PC-3 (cell line): ENCODE results near the gene COL1A2. TPM values are rescaled to one million over a fixed set of nuclear protein-coding genes. Genes with fewer than 3 reads are reported as not detected.

ENCODE experiments used
- ATAC-seq: fragments of 200-7000 bp; cut with Tn5 transposase; 2 replicates; pipeline ENCODE4 v1.9.1; 2020; ENCODE audit warnings: mild to moderate bottlenecking, moderate library complexity
- BruUV-seq: library from RNA; stranded (reverse); fragments of 400-500 nt; replicated peaks from 2 replicates; lab custom pipeline; 2021; lab: Mats Ljungman, UMichigan
- CTCF ChIA-PET: fragments of 300-600 bp; sonication (Branson Sonifier 250); formaldehyde crosslinking; loops from one replicate; lab custom pipeline; 2022; ENCODE audit warnings: antibody characterized with exemption; lab: Charles Lee
- POLR2A ChIA-PET: fragments of 300-600 bp; sonication (Branson Sonifier 250); formaldehyde crosslinking; loops from one replicate; lab custom pipeline; 2022; ENCODE audit warnings: antibody characterized with exemption; ENCODE audit not compliant: unreplicated experiment; lab: Charles Lee
- DNase-seq: peaks from one replicate; pipeline ENCODE4 v3.0.0-alpha.2; 2015
- H2AFZ ChIP-seq: fragments of 300-600 bp; sonication (generic); 2 replicates; pipeline ENCODE4 v1.6.0; 2016; ENCODE audit warnings: antibody characterized with exemption, low read length
- H3F3A ChIP-seq: fragments of 300-600 bp; sonication (generic); one replicate; pipeline ENCODE4 v1.6.0; 2017; ENCODE audit warnings: antibody characterized with exemption, low read length, control low read depth, mild to moderate bottlenecking; ENCODE audit not compliant: unreplicated experiment
- H3K27ac ChIP-seq: fragments of 300-600 bp; sonication (generic); 2 replicates; pipeline ENCODE4 v1.5.1; 2016; ENCODE audit warnings: mild to moderate bottlenecking, low read length
- H3K27me3 ChIP-seq: fragments of 300-600 bp; sonication (generic); 2 replicates; pipeline ENCODE4 v1.6.1; 2016; ENCODE audit warnings: low read length, mixed read lengths
- H3K36me3 ChIP-seq: fragments of 300-600 bp; sonication (generic); 2 replicates; pipeline ENCODE4 v1.6.1; 2016; ENCODE audit warnings: low read depth, mixed run types, low read length, mixed read lengths
- H3K4me1 ChIP-seq: fragments of 300-600 bp; sonication (generic); 2 replicates; pipeline ENCODE4 v1.5.1; 2016; ENCODE audit warnings: low read length; ENCODE audit not compliant: insufficient read depth
- H3K4me2 ChIP-seq: fragments of 300-600 bp; sonication (generic); 2 replicates; pipeline ENCODE4 v1.6.0; 2016; ENCODE audit warnings: low read length
- H3K4me3 ChIP-seq: fragments of 300-600 bp; sonication (generic); 2 replicates; pipeline ENCODE4 v1.5.1; 2016; ENCODE audit warnings: mild to moderate bottlenecking, low read length, mixed read lengths
- H3K79me2 ChIP-seq: fragments of 300-600 bp; sonication (generic); 2 replicates; pipeline ENCODE4 v1.6.1; 2017; ENCODE audit warnings: low read length, mixed read lengths
- H3K9ac ChIP-seq: fragments of 300-600 bp; sonication (generic); 2 replicates; pipeline ENCODE4 v1.6.0; 2016; ENCODE audit warnings: mild to moderate bottlenecking, low read length
- H3K9me2 ChIP-seq: fragments of 300-600 bp; sonication (generic); replicated peaks from 2 replicates; pipeline ENCODE4 v1.6.1; 2016; ENCODE audit warnings: mixed run types, low read length, mixed read lengths
- H3K9me3 ChIP-seq: fragments of 300-600 bp; sonication (generic); 2 replicates; pipeline ENCODE4 v1.6.1; 2016; ENCODE audit warnings: low read length, mixed read lengths
- H4K20me1 ChIP-seq: fragments of 300-600 bp; sonication (generic); 2 replicates; pipeline ENCODE4 v1.6.1; 2016; ENCODE audit warnings: low read length, mixed read lengths
- CTCF ChIP-seq: fragments of 300-600 bp; sonication (generic); conservative IDR thresholded peaks from 2 replicates; pipeline ENCODE4 v1.5.1; 2017; ENCODE audit warnings: antibody characterized with exemption, low read depth, mild to moderate bottlenecking, low read length
- EZH2 ChIP-seq: fragments of 300-600 bp; sonication (generic); IDR thresholded peaks from one replicate; pipeline ENCODE4 v1.6.1; 2017; ENCODE audit warnings: antibody characterized with exemption, mild to moderate bottlenecking, low read length; ENCODE audit not compliant: unreplicated experiment
- EZH2phosphoT487 ChIP-seq: fragments of 300-600 bp; sonication (generic); IDR thresholded peaks from 2 replicates; pipeline ENCODE4 v1.6.1; 2018; ENCODE audit warnings: mild to moderate bottlenecking, antibody characterized with exemption, low read length, borderline replicate concordance
- intact Hi-C: fragments of 100-400 bp; cut with micrococcal nuclease; formaldehyde crosslinking; loops from 2 replicates; pipeline ENCODE4 v1.9.0; 2023
- total RNA-seq: library from RNA; depleted of rRNA; stranded (reverse); fragments of >200 nt; gene quantifications from 2 replicates; pipeline ENCODE4 v1.2.3, GENCODE V29; 2014

Gene COL1A2
- total RNA-seq, 1 experiment from 2014 or later: not detected

GRCh38 chr7:94374721-94375566 lies 19.8 kb upstream of the COL1A2 start:
- intact Hi-C loops: no loop called here
- H3K4me1 ChIP-seq: no peaks in the 10 kb centered on the region
- no peaks in the 10 kb centered on the region for H3K27me3 ChIP-seq
- H3K9me2 ChIP-seq: no peaks in the 10 kb centered on the region
- no TSS peak for BruUV-seq
- no peak overlapping the region for H3K9ac ChIP-seq
- no peak overlapping the region for H3K4me3 ChIP-seq
- H2AFZ ChIP-seq: no peak overlapping the region
- no peaks in the 10 kb centered on the region for H4K20me1 ChIP-seq
- H3K4me2 ChIP-seq: no peak overlapping the region
- H3K27ac ChIP-seq: no peak overlapping the region
- no peak for TF ChIP-seq EZH2phosphoT487
- no peak for TF ChIP-seq CTCF
- no peak for TF ChIP-seq EZH2
- no peaks in the 10 kb centered on the region for H3F3A ChIP-seq
- H3K9me3 ChIP-seq: no peaks in the 10 kb centered on the region
- ATAC-seq (no peak), DNase-seq (no peak)
- ChIA-PET POLR2A (no interaction called here), CTCF (no interaction called here)
- H3K79me2 ChIP-seq: no peaks in the 10 kb centered on the region
- H3K36me3 ChIP-seq: no peaks in the 10 kb centered on the region

- no TSS peak for BruUV-seq
- ChIA-PET CTCF (interaction anchor here (0.6 kb wide), 1 partner anchor 85 kb away, joined by 3 read pairs; no protein-coding TSS in a partner anchor), POLR2A (no interaction called here)
- no peak overlapping the region for H3K4me2 ChIP-seq
- H3F3A ChIP-seq: no peaks in the 10 kb centered on the region
- no peak overlapping the region for H2AFZ ChIP-seq
- TF ChIP-seq EZH2: no peak
- TF ChIP-seq CTCF: no peak
- TF ChIP-seq EZH2phosphoT487: no peak
- no peaks in the 10 kb centered on the region for H3K27me3 ChIP-seq
- no peak overlapping the region for H3K4me3 ChIP-seq
- intact Hi-C loops: no loop called here
- H3K79me2 ChIP-seq: no peaks in the 10 kb centered on the region
- ATAC-seq (no peak), DNase-seq (no peak)
- H3K27ac ChIP-seq: no peak overlapping the region
- no peaks in the 10 kb centered on the region for H4K20me1 ChIP-seq
- no peaks in the 10 kb centered on the region for H3K4me1 ChIP-seq
- no peaks in the 10 kb centered on the region for H3K36me3 ChIP-seq
- H3K9ac ChIP-seq: no peak overlapping the region
- no peaks in the 10 kb centered on the region for H3K9me2 ChIP-seq
- H3K9me3 ChIP-seq: no peaks in the 10 kb centered on the region
Measured at GRCh38 chr7:94375691-94376090, 19.0 kb upstream of the COL1A2 start.

- Histone ChIP-seq H3K9me3 (no peaks in the 10 kb centered on the region), H3F3A (no peaks in the 10 kb centered on the region), H3K9ac (no peak overlapping the region), H3K4me2 (no peak overlapping the region), H3K4me1 (no peaks in the 10 kb centered on the region), H2AFZ (no peak overlapping the region), H4K20me1 (no peaks in the 10 kb centered on the region), H3K27ac (no peak overlapping the region), H3K36me3 (no peaks in the 10 kb centered on the region), H3K4me3 (no peak overlapping the region), H3K79me2 (no peaks in the 10 kb centered on the region), H3K27me3 (no peaks in the 10 kb centered on the region), H3K9me2 (no peaks in the 10 kb centered on the region)
- ATAC-seq (no peak), DNase-seq (no peak)
- CTCF ChIA-PET: interaction anchor here (0.6 kb wide), 1 partner anchor 85 kb away, joined by 3 read pairs; no protein-coding TSS in a partner anchor
- TF ChIP-seq EZH2: no peak
- TF ChIP-seq EZH2phosphoT487: no peak
- no peak for TF ChIP-seq CTCF
- BruUV-seq: no TSS peak
- POLR2A ChIA-PET: no interaction called here
- intact Hi-C loops: no loop called here
Measured at GRCh38 chr7:94376281-94376680, 18.4 kb upstream of the COL1A2 start.
